Mammary epithelial cell (primary cell): Measurements from ENCODE around the gene ABHD13.

Experiments
- CTCF ChIP-seq, 2 donors: IDR thresholded peaks in 1 of 2; conservative IDR thresholded peaks in 1 of 2; 2 replicates each; pipeline ENCODE4 v1.5.1; 2011 to 2012; ENCODE audit warnings: inconsistent platforms in 2 of 2, low read length in 2 of 2, mild to moderate bottlenecking in 2 of 2, control low read depth in 1 of 2, low read depth in 1 of 2; ENCODE audit not compliant: insufficient read depth in 1 of 2; ENCODE audit errors: extremely low read depth in 1 of 2
- EZH2 ChIP-seq: IDR thresholded peaks from 2 replicates; pipeline ENCODE4 v1.6.1; 2012; ENCODE audit warnings: low read length, inconsistent platforms, borderline replicate concordance

- TF ChIP-seq CTCF (conservative IDR thresholded peaks at IDR 0.05 in 1 of 2, IDR thresholded peaks at IDR 0.05 in 1 of 2; ENCODE audit: extremely low read depth in 1 of 2, insufficient read depth in 1 of 2, low read depth in 1 of 2, low read length in 2 of 2) = no peak
- no peak for TF ChIP-seq EZH2
Observed at GRCh38 chr13:108178078-108178477, 40.1 kb upstream of the ABHD13 start.
